IPS-18c (cell line): Measurements from ENCODE around the gene NUDT4.
A peak's percentile ranks its signal among the peaks of the same experiment; 100 is the strongest.

Source experiments
- H3K4me3 ChIP-seq: 2 replicates; pipeline ENCODE4 v1.7.0; 2013; ENCODE audit warnings: low read depth, mild to moderate bottlenecking, low read length, moderate library complexity; ENCODE audit not compliant: insufficient read depth
- H3K9me3 ChIP-seq: one replicate; pipeline ENCODE4 v1.6.1; 2013; ENCODE audit warnings: mild to moderate bottlenecking, low read length, moderate library complexity; ENCODE audit not compliant: control insufficient read depth, insufficient read depth

NUDT4 gene

GRCh38 chr12:93377252-93378195 is at the start of gene NUDT4:
Gene NUDT4, plus strand, starts transcription at chr12:93377925. Its CDS starts 398 bp downstream, at chr12:93378323.
- Histone ChIP-seq H3K4me3 (peak within 1 kb of the TSS; percentile 92), H3K9me3 (no peaks in the 10 kb centered on the region)

GRCh38 chr12:93333054-93333453 is 44.7 kb upstream of the NUDT4 start:
- Histone ChIP-seq H3K9me3 (no peaks in the 10 kb centered on the region), H3K4me3 (no peak overlapping the region)

- H3K4me3 ChIP-seq, result no peak overlapping the region
- no peaks in the 10 kb centered on the region for H3K9me3 ChIP-seq
Observed at GRCh38 chr12:93333828-93334227, 43.9 kb upstream of the NUDT4 start.

- H3K9me3 ChIP-seq, result no peaks in the 10 kb centered on the region
- no peak overlapping the region for H3K4me3 ChIP-seq
Observed at GRCh38 chr12:93335603-93336162, 42.0 kb upstream of the NUDT4 start.

DNA sequence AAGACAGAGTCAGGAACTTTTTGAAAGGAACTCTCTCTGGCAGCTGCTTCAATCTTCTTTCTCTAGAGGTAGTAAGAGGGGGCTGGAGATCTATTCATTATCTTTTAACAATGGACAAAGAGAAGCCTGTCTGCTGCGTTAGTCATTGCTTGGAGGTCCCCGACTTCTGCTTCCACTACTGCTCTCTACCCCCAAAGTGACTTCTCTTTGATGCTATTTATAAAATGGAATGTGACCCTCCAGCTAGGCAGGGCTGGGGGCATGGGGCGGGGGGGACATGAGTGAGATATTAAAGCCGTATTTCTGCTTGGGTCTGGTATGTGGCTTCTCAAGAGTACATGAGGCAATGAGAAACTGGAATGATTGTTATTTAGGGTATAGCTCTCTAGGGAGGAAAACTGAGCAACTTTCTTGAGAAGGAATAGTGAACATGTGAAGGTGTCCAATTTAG is 41.4 kb upstream of the NUDT4 start:
- Histone ChIP-seq H3K9me3 (no peaks in the 10 kb centered on the region), H3K4me3 (no peak overlapping the region)

GRCh38 chr12:93338598-93338997 is 39.1 kb upstream of the NUDT4 start:
- Histone ChIP-seq H3K9me3 (no peaks in the 10 kb centered on the region), H3K4me3 (no peak overlapping the region)

DNA sequence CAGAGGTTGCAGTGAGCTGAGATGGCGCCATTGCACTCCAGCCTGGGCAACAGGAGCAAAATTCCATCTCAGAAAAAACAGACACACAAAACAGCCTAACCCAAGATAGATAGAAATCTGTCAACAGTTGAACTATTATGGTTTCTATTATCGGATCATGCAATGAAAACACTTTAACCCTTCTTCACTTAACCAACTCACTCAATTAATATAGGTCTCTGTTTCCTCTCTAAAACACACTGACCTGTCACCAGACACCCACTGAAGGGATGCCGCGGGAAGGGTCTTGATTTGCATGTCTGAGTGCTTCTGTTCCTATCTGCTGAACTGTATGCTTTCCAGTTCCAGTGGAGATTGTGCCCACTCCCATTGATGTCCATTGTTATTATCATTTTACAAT is 38.0 kb upstream of the NUDT4 start:
- no peak overlapping the region for H3K4me3 ChIP-seq
- H3K9me3 ChIP-seq, result no peaks in the 10 kb centered on the region

- Histone ChIP-seq H3K4me3 (no peak overlapping the region), H3K9me3 (no peaks in the 10 kb centered on the region)
Observed at GRCh38 chr12:93341409-93342049, 36.2 kb upstream of the NUDT4 start.

DNA sequence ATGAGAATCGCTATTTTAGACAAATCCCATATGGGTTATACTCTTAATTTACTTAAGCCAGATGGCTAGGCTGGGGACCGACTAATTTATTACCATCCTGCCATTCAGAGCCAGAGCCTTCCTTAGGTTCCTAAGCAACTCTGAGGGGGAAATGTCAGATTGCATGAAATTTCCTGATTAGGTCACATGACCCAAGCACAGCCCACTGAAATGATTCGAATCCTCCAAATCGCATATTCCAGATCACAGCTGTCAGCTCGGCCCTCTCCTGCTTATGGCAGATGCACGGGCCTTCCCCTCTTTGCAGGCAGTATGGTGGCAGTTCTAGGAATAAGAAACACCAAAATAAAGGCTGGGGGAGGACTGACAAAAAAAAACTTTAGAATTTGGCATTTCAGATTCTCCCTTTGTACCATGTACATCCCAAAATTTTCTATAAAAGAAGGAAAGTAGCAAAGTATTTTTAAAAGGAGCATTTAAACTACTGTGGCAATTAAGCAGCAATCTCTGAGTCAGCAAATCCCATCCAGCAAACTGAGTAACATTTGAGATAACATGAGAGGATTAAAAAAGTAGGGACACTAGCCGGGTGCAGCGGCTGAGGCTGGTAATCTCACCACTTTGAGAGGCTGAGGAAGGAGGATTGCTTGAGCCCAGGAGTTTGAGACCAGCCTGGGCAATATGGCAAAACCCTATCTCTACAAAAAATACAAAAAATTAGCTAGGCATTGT is 30.5 kb upstream of the NUDT4 start:
- H3K9me3 ChIP-seq, result peaks cover 3% of the 10 kb centered on the region
- H3K4me3 ChIP-seq, result no peak overlapping the region

GRCh38 chr12:93348575-93349435 is 28.9 kb upstream of the NUDT4 start:
- Histone ChIP-seq H3K4me3 (no peak overlapping the region), H3K9me3 (peaks cover 3% of the 10 kb centered on the region)

DNA sequence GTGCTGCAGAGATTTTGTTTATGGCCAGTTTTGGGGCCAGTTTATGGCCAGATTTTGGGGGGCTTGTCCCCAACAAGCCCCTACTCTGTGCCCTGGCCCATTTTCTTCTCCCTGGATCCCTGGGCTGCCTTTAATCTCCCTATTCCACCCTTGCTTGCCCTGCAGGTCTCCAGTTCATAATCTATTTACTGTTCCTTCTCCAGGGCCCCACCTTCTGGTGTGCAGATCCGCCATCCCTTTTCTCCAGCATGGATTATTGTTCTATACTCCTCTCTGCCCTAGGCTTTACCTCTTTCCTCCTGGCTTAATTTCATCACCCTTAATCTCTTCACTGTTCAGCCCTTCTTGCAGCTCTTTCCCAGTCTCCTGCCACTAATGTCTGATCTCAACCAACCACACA is 26.0 kb upstream of the NUDT4 start:
- peaks cover 3% of the 10 kb centered on the region for H3K9me3 ChIP-seq
- H3K4me3 ChIP-seq, result no peak overlapping the region

DNA sequence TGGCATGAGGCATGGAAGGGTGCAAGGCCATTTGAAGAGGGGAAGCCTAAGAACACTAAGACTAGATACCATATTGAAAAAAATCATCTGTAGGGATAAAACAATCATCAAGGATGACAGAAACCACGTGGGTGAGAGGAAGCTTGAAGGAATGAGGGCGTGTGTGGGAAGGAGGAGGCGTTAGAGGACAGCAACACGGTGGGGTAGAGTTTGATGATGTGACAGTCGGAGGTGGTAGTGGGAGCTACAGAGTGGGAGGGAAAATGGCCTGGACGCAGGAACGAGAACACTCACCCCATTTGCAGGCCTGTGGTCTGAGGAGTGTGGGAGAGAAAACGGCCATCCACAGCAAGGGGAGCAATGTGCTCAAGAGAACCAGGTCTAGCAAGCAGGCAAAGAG is 25.4 kb upstream of the NUDT4 start:
- Histone ChIP-seq H3K4me3 (no peak overlapping the region), H3K9me3 (peaks cover 3% of the 10 kb centered on the region)

- H3K4me3 ChIP-seq, result no peak overlapping the region
- H3K9me3 ChIP-seq, result peaks cover 3% of the 10 kb centered on the region
Observed at GRCh38 chr12:93356214-93356613, 21.5 kb upstream of the NUDT4 start.

- no peaks in the 10 kb centered on the region for H3K9me3 ChIP-seq
- H3K4me3 ChIP-seq, result no peak overlapping the region
Observed at GRCh38 chr12:93358058-93358457, 19.7 kb upstream of the NUDT4 start.

DNA sequence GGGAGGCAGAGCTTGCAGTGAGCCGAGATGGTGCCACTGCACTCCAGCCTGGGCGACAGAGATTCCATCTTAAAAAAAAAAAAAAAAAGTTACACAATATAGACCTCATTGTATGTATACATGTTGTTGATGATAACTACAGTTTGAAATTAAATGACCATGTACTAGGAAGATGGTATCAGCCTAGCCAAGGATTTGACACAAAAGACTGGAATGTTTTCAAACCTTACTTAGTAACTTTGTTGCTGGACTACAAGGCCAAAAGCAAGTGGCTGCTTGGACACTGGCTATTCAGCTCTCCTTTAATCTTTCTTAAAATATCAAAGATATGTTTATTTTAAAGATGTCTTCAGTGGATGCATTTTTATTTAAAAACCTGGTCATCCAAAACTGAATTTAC is 18.9 kb upstream of the NUDT4 start:
- Histone ChIP-seq H3K9me3 (no peaks in the 10 kb centered on the region), H3K4me3 (no peak overlapping the region)

DNA sequence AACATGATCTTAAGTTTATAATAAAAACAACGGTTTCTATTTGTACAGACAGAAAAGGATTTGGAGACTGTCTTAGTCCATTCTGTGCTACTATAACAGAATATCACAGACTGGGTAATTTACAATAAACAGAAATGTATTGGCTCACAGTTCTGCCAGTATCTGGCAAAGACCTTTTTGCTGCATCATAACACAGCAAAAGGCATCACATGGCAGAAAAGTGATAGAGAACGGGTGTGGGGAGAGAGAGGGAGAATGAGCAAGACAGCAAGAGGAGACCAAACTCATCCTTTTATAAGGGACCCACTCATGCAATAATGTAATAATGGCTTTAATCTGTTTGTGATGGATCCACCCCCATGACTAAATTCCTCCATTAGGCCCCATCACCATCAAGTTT is 17.0 kb upstream of the NUDT4 start:
- Histone ChIP-seq H3K9me3 (no peaks in the 10 kb centered on the region), H3K4me3 (no peak overlapping the region)
